K562 (cell line): ENCODE results near the gene OR4N5. TPM values are rescaled to one million over a fixed set of nuclear protein-coding genes. Genes with fewer than 3 reads are reported as not detected.

ENCODE experiments used
- polyA plus RNA-seq, 8 experiments: library from polyadenylated mRNA; depleted of rRNA in 4 of 8; stranded (reverse) in 5 of 8; unstranded in 3 of 8; fragments of >200 nt; fragmentation: Nextera tagmentation in 2 of 8; fragmentation: Illumina TruSeq in 1 of 8; extraction: Ambion mirVana in 2 of 8; extraction: Trizol in 1 of 8; gene quantifications; 2 replicates each; pipeline versions ENCODE4 v1.2.1 to v1.2.3, GENCODE V29; 2011 to 2014; ENCODE audit warnings: inconsistent platforms in 1 of 8, missing spikeins in 1 of 8
- small RNA-seq: library from RNA; depleted of rRNA; stranded (forward); fragments of <200 nt; gene quantifications from one replicate; pipeline ENCODE3, GENCODE V24; 2014
- total RNA-seq, 7 experiments: library from RNA; depleted of rRNA in 6 of 7; stranded (reverse); fragments of >200 nt in 6 of 7; fragmentation: Illumina TruSeq in 2 of 7; extraction: Trizol in 2 of 7; gene quantifications; 2 replicates each; pipeline versions ENCODE4 v1.2.1 to v1.2.3, GENCODE V29; 2011 to 2021; ENCODE audit warnings: low replicate concordance in 1 of 7

OR4N5 gene
- total and polyA plus RNA-seq, 9 of the 15 experiments (the other 6 are each of a cell fraction or from before 2014, with no cell fraction given): not detected

Small RNA genes within 50 kb of the gene (small RNA-seq; reads per million reads assigned to genes)
- gene GTF2IP22 (not detected), gene RNA5SP380 (not detected)

Other genes starting within 250 kb of the OR4N5 start
Only the 7 nearest of the 15 such genes appear.
- not detected in 2 replicates for gene OR4K13, start 102.8 kb upstream of the OR4N5 start, total RNA-seq (2014; rRNA removed)
- not detected in 2 replicates for gene OR4K13, start 102.8 kb upstream of the OR4N5 start, total RNA-seq (2014; rRNA removed; fragmentation: Illumina TruSeq; extraction: Trizol)
- gene OR4K13, start 102.8 kb upstream of the OR4N5 start, total RNA-seq (2015; rRNA removed; fragmentation: Illumina TruSeq; extraction: Trizol): not detected in 2 replicates
- not detected in 2 replicates for gene OR4K13, start 102.8 kb upstream of the OR4N5 start, total RNA-seq (2021)
- gene OR4K13, start 102.8 kb upstream of the OR4N5 start, polyA plus RNA-seq (2011; rRNA removed): not detected in 2 replicates
- not detected in 2 replicates for gene OR4K13, start 102.8 kb upstream of the OR4N5 start, polyA plus RNA-seq (2014; fragmentation: Illumina TruSeq; extraction: Trizol)
- gene OR4K13, start 102.8 kb upstream of the OR4N5 start, polyA plus RNA-seq (2014; fragmentation: Nextera tagmentation; extraction: Ambion mirVana): not detected
- gene OR4K13, start 102.8 kb upstream of the OR4N5 start, polyA plus RNA-seq (2014; rRNA removed): not detected in 2 replicates
- gene OR4L1, start 78.8 kb upstream of the OR4N5 start, total RNA-seq (2014; rRNA removed): not detected in 2 replicates
- not detected in 2 replicates for gene OR4L1, start 78.8 kb upstream of the OR4N5 start, total RNA-seq (2014; rRNA removed; fragmentation: Illumina TruSeq; extraction: Trizol)
- gene OR4L1, start 78.8 kb upstream of the OR4N5 start, total RNA-seq (2015; rRNA removed; fragmentation: Illumina TruSeq; extraction: Trizol): not detected in 2 replicates
- gene OR4L1, start 78.8 kb upstream of the OR4N5 start, total RNA-seq (2021): not detected in 2 replicates
- not detected in 2 replicates for gene OR4L1, start 78.8 kb upstream of the OR4N5 start, polyA plus RNA-seq (2011; rRNA removed)
- gene OR4L1, start 78.8 kb upstream of the OR4N5 start, polyA plus RNA-seq (2014; fragmentation: Illumina TruSeq; extraction: Trizol): not detected in 2 replicates
- gene OR4L1, start 78.8 kb upstream of the OR4N5 start, polyA plus RNA-seq (2014; fragmentation: Nextera tagmentation; extraction: Ambion mirVana): not detected
- gene OR4L1, start 78.8 kb upstream of the OR4N5 start, polyA plus RNA-seq (2014; rRNA removed): not detected in 2 replicates
- gene OR4K17, start 28.1 kb upstream of the OR4N5 start, total RNA-seq (2014; rRNA removed): not detected in 2 replicates
- gene OR4K17, start 28.1 kb upstream of the OR4N5 start, total RNA-seq (2014; rRNA removed; fragmentation: Illumina TruSeq; extraction: Trizol): not detected in 2 replicates
- gene OR4K17, start 28.1 kb upstream of the OR4N5 start, total RNA-seq (2015; rRNA removed; fragmentation: Illumina TruSeq; extraction: Trizol): not detected in 2 replicates
- not detected in 2 replicates for gene OR4K17, start 28.1 kb upstream of the OR4N5 start, total RNA-seq (2021)
- gene OR4K17, start 28.1 kb upstream of the OR4N5 start, polyA plus RNA-seq (2011; rRNA removed): not detected in 2 replicates
- not detected in 2 replicates for gene OR4K17, start 28.1 kb upstream of the OR4N5 start, polyA plus RNA-seq (2014; fragmentation: Illumina TruSeq; extraction: Trizol)
- gene OR4K17, start 28.1 kb upstream of the OR4N5 start, polyA plus RNA-seq (2014; fragmentation: Nextera tagmentation; extraction: Ambion mirVana): not detected
- gene OR4K17, start 28.1 kb upstream of the OR4N5 start, polyA plus RNA-seq (2014; rRNA removed): not detected in 2 replicates
- gene OR11G2, start 52.1 kb downstream of the OR4N5 start, total RNA-seq (2014; rRNA removed): not detected in 2 replicates
- not detected in 2 replicates for gene OR11G2, start 52.1 kb downstream of the OR4N5 start, total RNA-seq (2014; rRNA removed; fragmentation: Illumina TruSeq; extraction: Trizol)
- not detected in 2 replicates for gene OR11G2, start 52.1 kb downstream of the OR4N5 start, total RNA-seq (2015; rRNA removed; fragmentation: Illumina TruSeq; extraction: Trizol)
- gene OR11G2, start 52.1 kb downstream of the OR4N5 start, total RNA-seq (2021): not detected in 2 replicates
- not detected in 2 replicates for gene OR11G2, start 52.1 kb downstream of the OR4N5 start, polyA plus RNA-seq (2011; rRNA removed)
- gene OR11G2, start 52.1 kb downstream of the OR4N5 start, polyA plus RNA-seq (2014; fragmentation: Illumina TruSeq; extraction: Trizol): not detected in 2 replicates
- not detected for gene OR11G2, start 52.1 kb downstream of the OR4N5 start, polyA plus RNA-seq (2014; fragmentation: Nextera tagmentation; extraction: Ambion mirVana)
- not detected in 2 replicates for gene OR11G2, start 52.1 kb downstream of the OR4N5 start, polyA plus RNA-seq (2014; rRNA removed)
- gene OR11H6, start 84.9 kb downstream of the OR4N5 start, total RNA-seq (2014; rRNA removed): not detected in 2 replicates
- gene OR11H6, start 84.9 kb downstream of the OR4N5 start, total RNA-seq (2014; rRNA removed; fragmentation: Illumina TruSeq; extraction: Trizol): not detected in 2 replicates
- not detected in 2 replicates for gene OR11H6, start 84.9 kb downstream of the OR4N5 start, total RNA-seq (2015; rRNA removed; fragmentation: Illumina TruSeq; extraction: Trizol)
- not detected in 2 replicates for gene OR11H6, start 84.9 kb downstream of the OR4N5 start, total RNA-seq (2021)
- not detected in 2 replicates for gene OR11H6, start 84.9 kb downstream of the OR4N5 start, polyA plus RNA-seq (2011; rRNA removed)
- not detected in 2 replicates for gene OR11H6, start 84.9 kb downstream of the OR4N5 start, polyA plus RNA-seq (2014; fragmentation: Illumina TruSeq; extraction: Trizol)
- not detected for gene OR11H6, start 84.9 kb downstream of the OR4N5 start, polyA plus RNA-seq (2014; fragmentation: Nextera tagmentation; extraction: Ambion mirVana)
- not detected in 2 replicates for gene OR11H6, start 84.9 kb downstream of the OR4N5 start, polyA plus RNA-seq (2014; rRNA removed)
- gene OR11H7, start 90.2 kb downstream of the OR4N5 start, total RNA-seq (2014; rRNA removed): not detected in 2 replicates
- gene OR11H7, start 90.2 kb downstream of the OR4N5 start, total RNA-seq (2014; rRNA removed; fragmentation: Illumina TruSeq; extraction: Trizol): not detected in 2 replicates
- not detected in 2 replicates for gene OR11H7, start 90.2 kb downstream of the OR4N5 start, total RNA-seq (2015; rRNA removed; fragmentation: Illumina TruSeq; extraction: Trizol)
- gene OR11H7, start 90.2 kb downstream of the OR4N5 start, total RNA-seq (2021): not detected in 2 replicates
- gene OR11H7, start 90.2 kb downstream of the OR4N5 start, polyA plus RNA-seq (2011; rRNA removed): not detected in 2 replicates
- gene OR11H7, start 90.2 kb downstream of the OR4N5 start, polyA plus RNA-seq (2014; fragmentation: Illumina TruSeq; extraction: Trizol): not detected in 2 replicates
- not detected for gene OR11H7, start 90.2 kb downstream of the OR4N5 start, polyA plus RNA-seq (2014; fragmentation: Nextera tagmentation; extraction: Ambion mirVana)
- not detected in 2 replicates for gene OR11H7, start 90.2 kb downstream of the OR4N5 start, polyA plus RNA-seq (2014; rRNA removed)
- not detected in 2 replicates for gene OR11H4, start 100.5 kb downstream of the OR4N5 start, total RNA-seq (2014; rRNA removed)
- gene OR11H4, start 100.5 kb downstream of the OR4N5 start, total RNA-seq (2014; rRNA removed; fragmentation: Illumina TruSeq; extraction: Trizol): not detected in 2 replicates
- gene OR11H4, start 100.5 kb downstream of the OR4N5 start, total RNA-seq (2015; rRNA removed; fragmentation: Illumina TruSeq; extraction: Trizol): not detected in 2 replicates
- gene OR11H4, start 100.5 kb downstream of the OR4N5 start, total RNA-seq (2021): not detected in 2 replicates
- not detected in 2 replicates for gene OR11H4, start 100.5 kb downstream of the OR4N5 start, polyA plus RNA-seq (2011; rRNA removed)
- not detected in 2 replicates for gene OR11H4, start 100.5 kb downstream of the OR4N5 start, polyA plus RNA-seq (2014; fragmentation: Illumina TruSeq; extraction: Trizol)
- gene OR11H4, start 100.5 kb downstream of the OR4N5 start, polyA plus RNA-seq (2014; fragmentation: Nextera tagmentation; extraction: Ambion mirVana): not detected
- gene OR11H4, start 100.5 kb downstream of the OR4N5 start, polyA plus RNA-seq (2014; rRNA removed): not detected in 2 replicates